Measurements from ENCODE around the gene SNAPC4. TPM values are rescaled to one million over a fixed set of nuclear protein-coding genes. Genes with fewer than 3 reads are reported as not detected.

Gene SNAPC4, protein sequence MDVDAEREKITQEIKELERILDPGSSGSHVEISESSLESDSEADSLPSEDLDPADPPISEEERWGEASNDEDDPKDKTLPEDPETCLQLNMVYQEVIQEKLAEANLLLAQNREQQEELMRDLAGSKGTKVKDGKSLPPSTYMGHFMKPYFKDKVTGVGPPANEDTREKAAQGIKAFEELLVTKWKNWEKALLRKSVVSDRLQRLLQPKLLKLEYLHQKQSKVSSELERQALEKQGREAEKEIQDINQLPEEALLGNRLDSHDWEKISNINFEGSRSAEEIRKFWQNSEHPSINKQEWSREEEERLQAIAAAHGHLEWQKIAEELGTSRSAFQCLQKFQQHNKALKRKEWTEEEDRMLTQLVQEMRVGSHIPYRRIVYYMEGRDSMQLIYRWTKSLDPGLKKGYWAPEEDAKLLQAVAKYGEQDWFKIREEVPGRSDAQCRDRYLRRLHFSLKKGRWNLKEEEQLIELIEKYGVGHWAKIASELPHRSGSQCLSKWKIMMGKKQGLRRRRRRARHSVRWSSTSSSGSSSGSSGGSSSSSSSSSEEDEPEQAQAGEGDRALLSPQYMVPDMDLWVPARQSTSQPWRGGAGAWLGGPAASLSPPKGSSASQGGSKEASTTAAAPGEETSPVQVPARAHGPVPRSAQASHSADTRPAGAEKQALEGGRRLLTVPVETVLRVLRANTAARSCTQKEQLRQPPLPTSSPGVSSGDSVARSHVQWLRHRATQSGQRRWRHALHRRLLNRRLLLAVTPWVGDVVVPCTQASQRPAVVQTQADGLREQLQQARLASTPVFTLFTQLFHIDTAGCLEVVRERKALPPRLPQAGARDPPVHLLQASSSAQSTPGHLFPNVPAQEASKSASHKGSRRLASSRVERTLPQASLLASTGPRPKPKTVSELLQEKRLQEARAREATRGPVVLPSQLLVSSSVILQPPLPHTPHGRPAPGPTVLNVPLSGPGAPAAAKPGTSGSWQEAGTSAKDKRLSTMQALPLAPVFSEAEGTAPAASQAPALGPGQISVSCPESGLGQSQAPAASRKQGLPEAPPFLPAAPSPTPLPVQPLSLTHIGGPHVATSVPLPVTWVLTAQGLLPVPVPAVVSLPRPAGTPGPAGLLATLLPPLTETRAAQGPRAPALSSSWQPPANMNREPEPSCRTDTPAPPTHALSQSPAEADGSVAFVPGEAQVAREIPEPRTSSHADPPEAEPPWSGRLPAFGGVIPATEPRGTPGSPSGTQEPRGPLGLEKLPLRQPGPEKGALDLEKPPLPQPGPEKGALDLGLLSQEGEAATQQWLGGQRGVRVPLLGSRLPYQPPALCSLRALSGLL (N-terminal part only)
- 5.6 and 8.8 TPM in 2 replicates for total RNA-seq

DNA sequence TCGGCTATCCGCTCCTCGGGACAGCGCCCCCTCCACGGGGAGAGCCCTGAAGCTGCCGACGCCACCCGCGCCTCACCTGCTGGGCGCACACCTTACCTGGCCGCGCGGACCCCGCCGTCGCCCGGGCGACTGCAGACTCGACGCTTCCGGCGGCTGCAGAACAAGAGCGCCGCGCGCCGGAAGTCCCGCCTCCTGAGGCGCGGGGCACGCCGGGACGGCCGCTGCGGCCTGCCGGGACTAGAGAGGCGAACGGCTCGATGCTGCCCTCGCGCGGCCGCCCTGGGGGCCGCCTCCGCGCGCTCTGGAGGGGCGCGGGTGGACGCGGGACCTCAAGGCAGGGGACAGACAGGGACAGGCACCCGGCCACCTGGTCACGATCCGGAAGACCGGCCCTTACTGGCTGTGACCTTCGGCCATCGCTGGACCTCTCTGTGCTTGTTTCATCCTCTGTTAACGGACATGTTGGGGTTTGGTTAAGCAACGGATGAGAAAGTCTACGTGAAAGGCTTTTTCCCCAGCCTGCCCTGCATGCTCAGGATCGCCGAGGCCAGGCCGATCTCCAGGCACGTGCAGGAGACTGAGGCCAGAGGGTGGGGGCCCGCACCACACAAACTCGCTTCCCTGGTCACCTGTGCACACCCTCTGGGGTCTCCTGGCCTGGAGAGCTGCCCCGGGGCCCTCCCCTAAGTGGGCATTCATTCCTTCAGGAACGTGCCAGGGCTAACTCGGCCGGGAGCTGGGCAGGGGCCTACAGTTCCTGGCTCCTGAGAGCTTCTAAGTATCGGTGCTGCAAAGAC is at the start of gene SNAPC4:
Gene SNAPC4, minus strand, starts transcription at position 133 of the 797 bp plus-strand sequence. CDS start 1,742 bp downstream, outside the sequence.

DNA sequence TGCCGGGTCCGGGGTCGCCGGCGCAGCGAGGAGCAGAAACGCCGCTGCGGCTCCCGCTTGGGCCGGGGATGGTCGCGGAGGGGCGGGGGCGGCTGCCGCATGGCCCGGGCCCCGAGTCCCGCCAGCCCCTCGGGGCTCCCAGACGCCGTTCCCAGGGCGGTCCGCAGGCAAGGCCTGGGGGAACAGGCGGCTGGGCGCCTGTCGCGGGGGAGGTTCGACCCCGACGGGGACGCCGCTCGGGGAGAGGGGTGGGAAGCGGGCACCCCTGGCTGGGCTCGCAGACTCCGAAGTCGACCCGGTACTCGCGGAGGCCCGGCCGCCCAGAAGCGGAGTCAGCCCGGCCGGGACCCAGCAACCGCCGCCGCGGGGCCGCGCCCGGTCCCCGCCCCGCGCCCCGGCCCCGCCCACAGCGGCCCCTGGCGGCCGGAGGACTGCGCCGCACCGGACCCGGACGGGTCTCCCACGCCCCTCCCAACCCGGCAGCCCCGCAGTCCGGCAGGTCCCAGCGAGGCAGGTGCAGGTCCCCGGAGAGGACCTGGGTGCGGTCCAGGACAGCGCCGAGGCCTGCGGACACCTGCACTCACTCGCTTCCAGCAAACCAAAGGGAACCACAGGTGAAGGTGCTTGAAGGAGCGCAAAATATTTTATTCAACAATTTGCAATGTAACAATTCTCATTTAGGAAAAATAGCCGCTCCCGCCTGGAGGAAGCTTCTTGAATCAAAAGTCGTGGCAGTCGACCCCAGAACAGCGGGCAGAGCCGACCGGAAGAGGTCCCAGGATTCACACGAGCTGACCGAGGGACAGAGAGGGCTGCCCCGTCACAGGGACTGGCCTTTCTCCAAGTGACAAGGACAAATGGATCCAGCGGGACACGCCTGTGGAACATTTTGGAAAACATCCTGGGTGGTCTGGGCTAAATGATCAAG is 39.8 kb upstream of the SNAPC4 start, which contains the start of gene INPP5E:
Gene INPP5E, minus strand, starts transcription at position 365 of the 928 bp plus-strand sequence. CDS start 426 bp downstream, outside the sequence.

DNA sequence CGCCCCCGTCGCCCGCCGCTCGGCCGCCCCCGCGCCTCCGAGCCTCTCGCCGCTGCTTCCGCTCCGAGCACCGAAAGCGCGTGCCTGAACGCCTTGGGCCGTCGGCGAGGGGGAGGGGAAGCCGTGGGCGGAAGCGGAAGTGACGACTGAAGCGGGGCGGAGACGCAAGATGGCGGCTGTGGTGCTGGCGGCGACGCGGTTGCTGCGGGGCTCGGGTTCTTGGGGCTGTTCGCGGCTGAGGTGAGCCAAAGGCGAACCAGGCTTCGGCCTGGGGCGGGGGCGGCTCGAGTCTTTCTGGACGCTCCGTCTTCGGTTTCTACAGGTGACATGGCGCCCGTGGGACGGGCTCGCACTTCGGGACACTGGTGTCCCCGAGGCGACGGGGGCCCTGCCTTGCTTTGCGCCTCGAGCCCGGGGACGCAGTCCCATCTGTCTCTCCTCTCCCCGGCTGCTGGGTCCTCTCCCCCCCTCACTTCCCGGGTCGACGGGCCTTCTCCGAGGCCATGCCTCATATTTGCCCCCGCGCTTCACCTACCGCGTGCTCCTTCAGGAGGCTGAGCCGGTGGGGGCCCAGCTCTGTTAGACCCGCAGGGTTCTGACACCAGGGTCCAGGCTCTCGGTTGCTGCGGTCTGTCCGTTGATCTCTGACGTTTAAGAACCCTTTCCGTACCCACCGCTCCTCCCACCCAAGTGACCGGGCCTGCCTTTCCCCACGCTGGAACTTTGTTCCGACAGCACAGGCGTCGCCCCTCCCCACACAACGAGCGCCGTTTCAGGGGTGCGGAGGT is 10.7 kb upstream of the SNAPC4 start, which contains the start of the genes ENTR1 and PMPCA:
Gene ENTR1, minus strand, starts transcription at position 115 of the 788 bp plus-strand sequence. CDS start 217 bp downstream, outside the sequence.
Gene PMPCA, plus strand, starts transcription at position 159 of the 788 bp plus-strand sequence. Its CDS starts 11 bp downstream, at position 170.

DNA sequence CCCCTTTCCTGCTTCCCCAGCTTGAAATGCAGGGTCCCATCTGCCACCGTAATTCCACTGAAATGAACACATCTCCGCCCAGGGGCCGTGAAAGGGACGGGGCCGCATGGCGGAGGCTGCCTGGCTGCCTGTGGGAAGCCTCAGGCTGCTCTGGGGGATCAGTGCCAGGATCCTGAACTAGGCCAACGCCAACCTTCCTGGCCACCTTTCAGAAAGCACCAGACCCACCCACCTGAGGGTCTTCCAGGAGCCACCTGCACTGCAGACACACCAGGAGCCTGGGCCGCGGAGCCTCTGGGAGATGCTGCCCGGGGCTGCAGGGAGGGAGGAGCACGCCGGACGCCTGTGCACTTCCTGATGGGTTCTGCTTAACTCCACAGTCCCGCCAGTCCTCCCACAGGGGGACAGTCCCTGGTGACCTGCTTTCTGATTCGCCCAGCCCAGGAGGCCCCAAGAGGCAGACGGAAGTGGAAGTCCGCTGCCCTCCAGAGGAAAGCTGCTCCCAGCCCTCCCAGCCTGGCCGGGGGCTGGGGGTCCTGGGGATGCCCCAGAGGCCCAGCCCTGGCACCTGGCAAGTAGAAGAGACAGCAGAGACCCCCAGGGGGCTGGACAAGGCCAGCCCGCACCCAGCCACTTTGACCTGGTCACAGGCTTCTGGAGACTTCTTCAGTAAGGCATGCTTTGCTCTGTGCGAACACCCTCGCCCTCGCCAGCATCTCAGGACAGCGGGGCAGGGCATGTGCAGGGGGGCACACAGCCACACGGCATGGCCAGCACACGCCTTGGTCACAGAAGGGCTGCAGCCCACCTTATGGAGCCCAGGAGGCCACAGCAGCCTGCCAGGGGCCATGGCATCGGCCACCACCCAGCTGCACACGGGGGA is 26.4 kb downstream of the SNAPC4 start, which contains the start of gene CARD9:
Gene CARD9, minus strand, starts transcription at position 370 of the 883 bp plus-strand sequence. CDS start 1,591 bp downstream, outside the sequence.

DNA sequence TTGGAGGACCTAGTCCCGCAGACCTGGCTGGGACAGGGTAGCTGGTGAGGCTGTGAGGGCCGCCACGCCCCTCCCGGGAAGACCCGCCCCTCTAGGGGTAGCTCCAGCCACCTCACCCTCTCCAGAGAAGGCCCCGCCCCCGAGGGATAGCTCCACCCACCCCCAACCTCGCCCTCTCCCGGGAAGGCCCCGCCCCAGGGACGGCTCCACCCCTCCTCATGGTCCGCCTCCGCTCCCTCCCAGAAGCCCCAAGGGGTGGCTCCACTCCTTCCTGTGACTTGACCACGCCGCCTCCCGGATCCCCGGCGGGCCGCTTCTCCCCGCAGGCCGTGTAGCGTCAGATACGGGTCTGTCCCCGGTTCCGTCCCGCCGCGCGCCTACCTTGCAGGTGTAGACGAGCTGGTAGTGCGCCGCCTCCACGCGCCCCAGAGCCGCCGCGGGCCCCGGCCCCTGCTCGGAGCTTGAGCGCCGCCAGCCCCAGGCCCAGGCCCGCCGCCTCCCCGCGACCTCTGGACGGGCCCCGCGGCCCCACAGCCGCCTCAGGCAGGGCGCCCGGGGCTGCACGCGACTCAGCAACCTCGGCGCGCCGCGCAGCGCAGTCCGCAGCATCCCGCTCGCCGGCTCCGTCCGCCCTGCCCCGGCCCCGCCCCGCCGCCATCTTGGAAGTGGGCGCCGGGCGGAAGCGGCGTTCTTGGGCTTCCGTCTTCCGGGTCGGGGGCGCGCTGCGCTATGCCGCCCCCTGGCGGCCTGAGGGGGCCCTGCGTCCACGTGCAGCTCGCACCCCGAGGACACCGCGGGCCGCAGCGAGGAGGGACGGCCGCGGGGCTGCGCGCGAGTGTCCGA is 36.6 kb downstream of the SNAPC4 start, which contains the start of gene DNLZ:
Gene DNLZ, minus strand, starts transcription at position 639 of the 843 bp plus-strand sequence. Its CDS starts 30 bp downstream, at position 609.

Other genes with a start within 250 kb of the SNAPC4 start
- under 0.01 TPM in 1 of 2 replicates, not detected in the other for gene LHX3, start 195.0 kb downstream of the SNAPC4 start, total RNA-seq
- gene QSOX2, start 154.4 kb downstream of the SNAPC4 start, total RNA-seq: 11.0 and 19.2 TPM in 2 replicates
- under 0.01 TPM in 2 replicates for gene CCDC187, start 96.1 kb downstream of the SNAPC4 start, total RNA-seq
- 31.6 and 40.1 TPM in 2 replicates for gene GPSM1, start 72.6 kb downstream of the SNAPC4 start, total RNA-seq
- gene DNLZ, start 36.4 kb downstream of the SNAPC4 start, total RNA-seq: 7.6 and 21.3 TPM in 2 replicates
- gene CARD9, start 26.5 kb downstream of the SNAPC4 start, total RNA-seq: 0.56 and 4.6 TPM in 2 replicates
- gene ENTR1, start 10.4 kb upstream of the SNAPC4 start, total RNA-seq: 28.2 and 57.9 TPM in 2 replicates
- gene PMPCA, start 10.5 kb upstream of the SNAPC4 start, total RNA-seq: 36.6 and 67.9 TPM in 2 replicates
- gene INPP5E, start 39.7 kb upstream of the SNAPC4 start, total RNA-seq: 4.8 and 5.9 TPM in 2 replicates
- 17.8 and 22.8 TPM in 2 replicates for gene SEC16A, start 82.9 kb upstream of the SNAPC4 start, total RNA-seq
- gene NOTCH1, start 145.9 kb upstream of the SNAPC4 start, total RNA-seq: 12.1 and 24.5 TPM in 2 replicates